HG03108 (cell line): ENCODE data around the gene ERBB4.
"Not testable (repeated sequence)": the region's sequence is repeated elsewhere in the genome, so short reads cannot be mapped to it uniquely, and the experiment has no call there.

Experiments
- ATAC-seq: cut with Tn5 transposase; IDR thresholded peaks from one replicate; pipeline ENCODE4 v1.9.1; 2021; ENCODE audit warnings: moderate library complexity; ENCODE audit not compliant: unreplicated experiment

ERBB4 gene

DNA sequence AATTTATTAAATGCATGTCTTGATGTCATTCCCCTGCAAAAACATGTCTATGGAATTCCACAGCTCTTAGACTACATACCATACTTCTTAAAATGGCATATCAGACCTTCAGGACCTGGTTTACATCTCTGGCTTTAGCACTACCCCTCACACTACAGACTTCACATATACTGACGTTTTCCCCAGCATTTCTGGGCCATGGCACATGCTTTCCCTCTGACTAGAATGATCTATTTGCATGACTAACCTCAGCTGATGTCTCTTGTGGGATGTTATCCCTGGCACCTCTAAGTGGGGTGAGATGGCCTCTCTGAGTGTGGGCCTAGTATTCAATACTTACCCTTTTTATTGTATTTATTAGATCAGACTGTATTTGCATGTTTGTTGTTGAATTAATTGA lies 381.6 kb downstream of the ERBB4 start:
- no peak for ATAC-seq

DNA sequence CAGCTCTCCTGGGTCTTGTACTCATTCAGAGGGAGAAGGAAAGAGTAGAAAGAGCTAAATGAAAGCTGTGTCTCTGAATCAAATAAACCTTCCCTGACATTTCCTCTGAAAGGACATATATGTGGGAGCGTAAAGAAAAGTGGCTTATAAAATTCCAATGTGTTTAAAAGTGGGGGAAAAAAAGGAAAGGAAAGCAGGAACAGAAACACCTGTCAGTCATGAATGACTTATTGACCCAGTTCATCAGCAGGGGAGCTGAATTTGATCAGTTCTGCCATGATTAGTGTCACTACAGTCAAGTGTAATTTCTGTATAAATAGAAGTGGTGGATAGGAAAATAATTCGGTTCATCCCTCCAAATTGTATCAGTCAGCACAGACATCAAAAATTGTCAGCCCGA lies 382.5 kb downstream of the ERBB4 start:
- no peak for ATAC-seq

DNA sequence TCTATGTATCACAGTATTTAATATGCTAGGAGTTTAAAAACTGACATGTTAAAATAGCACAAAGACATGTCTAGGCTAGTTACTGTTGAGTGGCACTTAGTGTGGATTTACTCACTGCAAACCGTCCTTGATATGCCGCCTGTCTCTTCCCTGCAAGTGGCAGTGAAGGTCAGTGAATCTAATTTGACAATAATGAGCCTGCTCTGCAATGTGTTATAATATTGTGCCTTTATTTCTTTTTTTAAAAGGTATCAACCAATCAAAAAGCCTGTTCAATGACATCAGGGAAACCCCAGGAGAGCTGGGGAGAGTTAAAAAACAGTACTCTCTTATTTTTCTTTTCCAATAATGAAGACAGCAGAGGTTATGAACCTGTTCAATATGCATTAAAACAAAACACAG lies 384.1 kb downstream of the ERBB4 start:
- no peak for ATAC-seq

DNA sequence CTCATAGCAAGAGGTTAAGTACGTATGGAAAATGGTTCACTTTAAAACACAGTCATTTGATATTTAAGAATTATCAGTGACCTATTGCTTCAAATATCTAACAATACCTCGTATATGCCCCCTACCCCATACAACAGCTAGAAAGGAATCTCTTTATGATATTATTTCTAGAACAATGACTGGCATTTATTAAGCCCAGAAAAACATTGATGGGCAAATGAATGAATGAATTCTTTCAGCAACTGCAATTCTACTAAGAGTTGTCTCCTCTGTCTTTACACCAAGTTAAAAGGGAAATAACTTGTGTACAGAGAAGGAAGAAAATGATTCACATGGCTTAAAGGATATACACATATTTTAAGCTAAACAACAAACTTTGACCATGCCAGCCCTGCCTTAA lies 384.7 kb downstream of the ERBB4 start:
- ATAC-seq, result no peak

DNA sequence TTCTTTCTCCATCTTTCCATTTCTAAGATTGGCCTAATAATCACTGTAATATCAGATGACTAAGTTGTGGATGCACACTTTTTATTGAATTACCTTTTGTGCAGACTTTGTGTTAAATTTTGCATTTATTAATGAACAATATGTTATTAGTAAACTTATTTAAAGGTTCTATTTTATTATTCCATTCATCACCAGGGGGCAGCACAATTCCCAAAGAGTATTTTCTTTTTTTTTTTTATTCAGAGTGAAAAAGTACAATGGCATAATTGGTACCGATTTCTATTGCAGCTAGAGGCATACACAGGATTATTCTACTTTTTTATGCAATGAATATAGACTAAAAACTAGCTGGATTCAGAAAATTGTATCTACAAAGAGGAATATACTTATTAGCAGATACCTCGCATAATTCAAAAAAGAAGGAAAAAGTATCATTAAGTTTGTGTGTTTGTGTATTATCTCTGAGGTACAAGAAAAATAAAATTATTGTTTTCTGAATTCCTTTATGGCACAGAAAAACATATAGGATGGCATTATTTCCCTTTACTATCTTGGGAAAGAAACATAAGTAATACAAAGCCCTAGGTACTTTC lies 390.6 kb downstream of the ERBB4 start:
- no peak for ATAC-seq

DNA sequence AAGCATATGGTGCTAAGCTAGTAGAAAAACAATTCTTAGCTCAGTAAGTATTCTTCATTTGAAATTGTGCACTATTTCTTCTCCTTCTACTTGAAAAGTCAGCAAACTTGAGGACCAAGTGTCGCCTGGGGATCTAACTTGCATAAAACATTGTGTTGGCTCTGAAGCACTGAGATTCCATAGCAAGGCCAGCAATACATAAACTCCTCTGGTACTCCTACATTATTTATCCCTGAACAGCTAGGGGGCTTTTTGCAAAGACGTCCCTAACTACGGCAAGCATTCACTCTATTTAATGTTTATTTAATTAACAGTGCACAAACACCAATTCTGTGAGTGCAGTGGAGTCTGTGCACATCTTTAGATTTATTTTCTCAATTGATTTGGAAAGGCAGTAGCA lies 392.2 kb downstream of the ERBB4 start:
- no peak for ATAC-seq

DNA sequence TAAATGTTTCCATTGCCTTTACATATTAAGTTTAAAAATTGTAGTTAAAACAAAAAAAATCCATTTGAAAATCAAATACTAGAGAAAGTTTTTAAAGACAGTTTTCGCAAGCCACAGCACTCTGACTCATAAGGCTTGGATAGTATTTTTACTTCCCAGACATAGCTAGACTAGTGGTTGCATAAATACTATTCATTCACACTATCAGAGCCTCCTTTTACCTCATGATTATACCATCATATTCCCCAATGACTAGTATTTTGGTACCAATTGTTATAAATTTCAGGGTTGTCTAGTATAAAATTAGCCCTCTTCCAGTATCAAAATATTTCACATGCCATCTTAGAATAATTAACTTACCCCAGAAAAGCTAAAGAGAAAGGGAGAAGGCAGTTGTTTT lies 393.5 kb downstream of the ERBB4 start:
- no peak for ATAC-seq

DNA sequence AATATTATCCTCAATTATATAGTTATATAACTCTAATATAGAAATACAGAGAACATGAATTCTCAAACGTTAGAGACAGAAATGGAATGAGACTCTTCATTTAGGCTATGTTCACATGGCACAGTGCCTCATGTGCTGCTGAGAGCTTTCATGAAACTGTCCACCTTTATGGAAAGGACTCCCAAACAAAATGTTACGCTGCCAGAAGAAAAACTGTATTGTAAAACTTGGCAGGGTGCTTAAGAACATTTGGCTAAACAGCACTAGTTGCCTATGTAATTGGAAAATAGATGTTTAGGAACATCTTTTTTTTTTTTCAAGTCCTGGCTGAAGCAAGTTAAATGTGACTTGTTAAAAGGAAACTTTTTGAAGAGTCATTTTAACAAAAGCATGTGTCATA lies 396.0 kb downstream of the ERBB4 start:
- ATAC-seq, result no peak

DNA sequence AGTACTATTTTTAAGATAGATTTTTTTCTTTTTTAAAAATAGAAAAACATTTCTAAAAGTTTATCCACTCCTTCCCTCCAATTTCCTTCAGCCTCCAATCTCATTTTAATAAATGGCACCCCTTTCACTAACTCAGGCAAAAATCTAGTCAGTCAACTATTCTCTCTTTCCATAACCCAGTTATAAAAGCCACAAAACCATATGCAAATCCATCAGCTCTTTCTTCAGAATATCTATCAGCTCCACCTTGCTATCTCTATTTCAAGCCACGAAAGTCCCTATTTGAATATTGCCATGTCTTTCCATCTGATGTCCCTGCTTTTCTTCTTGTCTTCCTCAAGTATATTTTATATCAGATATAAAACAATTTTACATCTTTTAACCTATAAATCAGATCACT lies 397.1 kb downstream of the ERBB4 start:
- ATAC-seq, result no peak

DNA sequence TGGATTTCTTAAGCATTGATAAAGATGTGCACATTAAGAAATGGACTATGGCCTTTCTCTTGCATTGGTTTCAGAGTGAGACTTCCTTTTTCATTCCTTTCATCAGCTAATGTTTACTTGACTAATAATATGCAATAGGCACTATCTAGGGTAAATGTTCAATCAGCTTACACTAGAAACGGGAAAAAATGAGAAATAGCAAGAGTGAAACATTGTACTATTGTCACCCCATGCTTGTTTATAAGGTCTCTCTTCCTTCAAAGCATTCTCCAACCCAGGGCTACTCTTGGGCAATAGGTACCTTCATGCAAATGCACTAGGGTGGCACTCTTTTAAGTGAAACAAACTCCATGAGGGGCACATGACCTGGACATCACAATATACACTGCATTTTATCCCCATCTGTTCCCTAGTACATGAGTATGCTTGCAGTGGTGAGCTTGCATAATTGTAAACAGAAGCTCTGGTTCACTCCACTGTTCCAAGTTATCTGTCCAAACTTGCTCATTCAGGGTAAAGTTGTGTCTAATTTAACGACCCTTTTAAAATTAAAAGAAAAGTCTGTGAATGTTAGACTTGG lies 402.3 kb downstream of the ERBB4 start:
- ATAC-seq, result no peak

DNA sequence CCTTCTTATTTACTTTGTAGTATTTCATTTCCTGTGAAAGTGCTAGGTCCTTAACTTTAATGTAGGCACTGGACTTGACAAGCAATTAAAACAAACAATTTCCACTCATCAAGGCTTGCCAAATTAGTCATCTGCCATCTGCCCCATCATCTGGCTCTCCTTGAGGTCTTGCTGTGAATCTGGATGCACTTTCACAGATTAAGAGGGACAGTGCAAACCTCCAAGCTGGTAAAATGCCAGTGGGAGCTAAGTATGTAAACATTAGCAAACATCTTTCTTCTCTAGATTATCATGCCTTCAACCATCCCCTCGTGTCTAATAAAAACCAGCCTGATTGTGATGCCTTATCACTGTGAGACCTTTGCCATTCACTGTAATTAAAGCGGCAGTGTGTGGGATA lies 402.9 kb downstream of the ERBB4 start:
- no peak for ATAC-seq

DNA sequence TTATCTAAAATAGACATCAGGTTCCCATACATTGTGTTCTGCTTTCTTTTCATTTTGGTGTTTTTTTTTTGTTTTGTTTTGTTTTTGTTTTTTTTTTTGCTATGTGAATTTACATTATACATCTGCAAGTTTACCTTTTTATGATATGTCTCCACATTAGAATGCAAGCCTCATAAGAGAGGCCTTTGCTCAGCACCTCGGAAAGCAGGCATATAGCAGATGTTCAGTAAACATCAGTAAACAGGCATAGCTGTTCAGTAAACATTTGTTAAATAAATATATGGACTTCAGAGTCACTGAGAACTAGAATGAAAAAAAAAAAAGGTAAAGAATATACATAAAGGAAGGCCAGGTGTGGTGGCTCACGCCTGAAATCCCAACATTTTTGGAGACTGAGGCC lies 405.3 kb downstream of the ERBB4 start:
- no peak for ATAC-seq

DNA sequence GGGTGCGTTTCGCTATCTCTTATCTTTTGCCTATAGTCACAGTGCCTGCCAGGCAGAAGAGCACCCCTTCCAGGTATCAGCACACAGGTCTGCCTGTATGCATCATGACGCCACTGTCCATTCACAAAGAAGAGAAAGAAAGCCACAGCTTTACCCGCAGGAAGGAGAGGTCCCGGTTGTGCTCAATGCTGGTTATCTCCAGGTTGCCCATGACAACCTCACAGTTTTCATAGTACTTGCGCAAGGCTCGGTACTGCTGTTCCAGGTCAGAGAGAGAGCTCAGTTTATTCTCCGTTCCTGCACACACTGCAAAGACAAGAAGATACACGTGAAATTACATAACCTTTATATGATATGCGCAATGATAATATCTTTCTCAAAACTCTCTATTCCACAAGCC lies 414.0 kb downstream of the ERBB4 start:
- ATAC-seq, result no peak

DNA sequence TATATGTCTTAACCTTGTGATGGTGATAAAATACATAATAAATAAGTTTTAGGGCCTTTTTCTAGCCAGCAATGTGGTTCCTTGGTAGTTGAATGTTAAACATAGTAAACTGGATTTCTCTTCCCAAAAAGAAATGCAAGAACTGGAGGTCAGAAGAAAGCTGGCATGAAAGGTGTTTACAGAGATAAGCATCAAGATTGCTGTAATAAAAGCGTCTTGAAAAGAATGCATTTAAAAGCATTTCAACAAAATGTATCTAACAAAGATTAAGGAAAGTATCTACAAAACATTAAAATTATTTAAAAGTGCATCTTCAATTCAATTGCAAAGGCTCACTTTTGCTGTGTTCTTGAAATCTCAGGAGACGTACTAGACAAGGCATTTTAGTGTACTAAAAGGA lies 419.0 kb downstream of the ERBB4 start:
- no peak for ATAC-seq

DNA sequence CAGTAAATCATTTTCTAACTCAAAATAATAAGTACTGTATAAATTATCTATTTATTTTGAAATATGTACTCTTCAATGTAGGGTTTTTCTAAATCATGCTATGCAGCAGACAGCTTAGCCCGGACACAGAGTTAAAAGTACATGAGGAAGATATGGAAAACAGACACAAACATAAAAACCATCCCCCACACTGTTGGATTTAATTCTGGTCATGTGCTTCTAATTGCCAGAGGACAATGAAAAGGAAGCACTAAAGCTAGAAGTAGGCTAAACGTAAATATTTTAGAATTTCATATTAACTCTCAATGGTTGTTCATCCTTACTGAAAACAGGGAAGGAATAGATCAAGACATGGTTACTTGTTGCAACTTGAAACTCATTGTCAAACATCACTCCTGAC lies 420.7 kb downstream of the ERBB4 start:
- no peak for ATAC-seq

DNA sequence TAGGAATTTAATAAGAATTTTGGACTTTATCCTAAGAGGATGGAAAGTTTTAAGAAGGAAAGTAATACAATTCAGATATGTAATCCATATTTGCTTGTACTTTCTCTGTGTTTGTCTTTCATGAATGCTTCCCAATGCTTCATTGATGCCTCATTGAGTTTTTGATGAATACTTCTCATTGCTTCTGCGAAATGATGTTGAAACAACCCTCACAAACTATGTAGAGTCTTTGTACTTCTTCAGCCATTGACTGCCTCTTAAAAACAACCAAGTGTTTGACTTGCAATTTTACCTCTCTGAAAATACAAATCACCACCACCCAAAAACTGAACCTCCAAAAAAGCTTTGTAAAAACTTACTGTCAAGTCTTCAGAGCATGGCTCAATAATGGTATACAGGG lies 424.1 kb downstream of the ERBB4 start:
- ATAC-seq, result no peak

DNA sequence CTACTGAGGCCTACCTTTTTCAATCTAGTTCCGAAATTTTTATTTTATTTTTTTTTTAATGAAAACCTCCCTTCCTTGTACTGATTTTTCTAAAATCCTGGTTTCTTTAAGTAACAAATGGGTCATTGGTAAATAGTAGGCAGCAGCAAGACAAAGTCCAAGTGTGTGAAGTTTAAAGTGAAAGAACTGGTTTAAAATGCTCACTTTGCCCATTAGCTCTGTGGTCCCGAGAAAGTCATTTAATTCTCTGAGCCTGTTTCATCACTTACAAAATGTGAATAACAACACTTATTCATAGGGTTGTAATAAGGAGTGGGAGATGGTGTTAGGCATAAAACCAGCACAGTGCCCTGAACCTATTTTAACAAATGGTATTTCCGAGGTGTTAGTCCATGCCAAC lies 426.2 kb downstream of the ERBB4 start:
- no peak for ATAC-seq

DNA sequence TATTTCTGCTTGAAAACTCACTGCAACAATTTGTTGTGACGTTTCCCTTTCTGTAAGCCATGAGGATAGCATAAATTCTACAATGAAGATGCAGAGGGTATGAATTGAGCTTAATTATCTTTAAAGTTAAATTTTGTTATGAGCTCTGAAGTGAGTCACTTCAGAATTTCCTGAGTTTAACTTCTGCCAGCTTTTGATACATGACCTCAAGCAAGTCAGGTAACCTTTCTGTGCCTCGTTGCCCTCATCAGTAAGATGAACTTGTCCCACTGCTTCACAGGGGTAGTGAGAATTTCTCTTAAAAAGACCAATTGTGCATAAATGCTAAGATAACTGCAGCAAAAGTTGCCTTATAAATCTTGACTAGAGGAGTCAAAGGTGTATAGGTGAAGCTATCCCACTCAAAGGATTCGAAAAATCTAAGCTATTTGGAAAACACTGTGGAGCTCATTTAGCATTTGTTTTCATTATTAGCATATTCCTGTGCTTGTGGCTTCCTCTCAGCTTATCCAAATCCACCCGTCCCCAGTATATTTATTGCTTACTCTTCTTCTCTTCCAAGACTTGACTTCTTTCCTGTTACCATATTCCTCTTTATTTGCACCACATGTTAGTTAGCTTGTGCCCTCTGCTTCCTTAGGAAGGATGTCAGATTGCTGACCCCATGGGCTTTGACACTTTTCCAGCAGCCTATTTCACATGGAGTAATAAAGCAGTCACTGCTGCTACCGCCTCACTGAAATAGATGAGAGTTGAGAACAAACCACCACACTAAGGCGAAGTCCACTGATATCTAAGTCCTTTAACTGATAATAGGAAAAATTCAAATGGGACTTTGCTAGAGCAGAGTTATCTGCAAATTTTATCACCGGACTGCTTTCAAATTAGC lies 428.6 kb downstream of the ERBB4 start:
- ATAC-seq, result no peak

DNA sequence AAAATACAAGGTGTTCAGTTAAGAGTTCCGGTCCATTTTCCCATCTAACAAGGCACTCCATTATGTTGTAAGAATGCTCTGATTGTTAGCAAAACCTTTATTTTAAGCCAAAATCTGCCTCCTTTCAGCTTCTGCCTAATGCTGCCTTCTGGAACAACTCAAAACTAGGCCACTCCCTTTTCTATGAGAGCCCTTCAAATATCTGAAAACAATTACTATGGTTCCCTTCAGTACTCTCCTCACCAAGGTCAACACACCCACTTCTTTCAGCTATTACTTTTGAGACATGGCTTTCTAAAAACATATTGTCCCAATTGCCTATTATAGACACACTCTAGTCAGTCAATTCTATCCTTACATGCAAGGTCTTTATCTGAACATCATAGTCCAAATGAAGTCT lies 429.4 kb downstream of the ERBB4 start:
- no peak for ATAC-seq

DNA sequence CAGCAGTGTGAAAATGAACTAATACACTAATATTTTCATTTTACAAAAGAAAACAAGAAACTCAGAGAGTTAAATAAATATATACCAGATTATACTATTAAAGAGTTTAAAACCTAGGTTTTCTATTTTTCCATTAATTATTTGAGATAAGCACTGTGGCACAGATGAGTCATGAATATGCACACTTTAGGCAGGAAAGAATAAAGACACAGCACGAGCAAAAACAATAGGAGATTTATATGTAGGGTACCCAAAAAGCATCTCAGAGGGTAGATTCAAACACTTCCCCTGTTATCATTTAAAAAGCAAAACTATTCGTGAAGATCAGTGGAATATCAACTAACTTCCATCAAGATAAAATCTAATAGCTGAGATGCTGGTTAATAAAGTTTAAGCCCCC lies 430.6 kb downstream of the ERBB4 start:
- ATAC-seq, result no peak

DNA sequence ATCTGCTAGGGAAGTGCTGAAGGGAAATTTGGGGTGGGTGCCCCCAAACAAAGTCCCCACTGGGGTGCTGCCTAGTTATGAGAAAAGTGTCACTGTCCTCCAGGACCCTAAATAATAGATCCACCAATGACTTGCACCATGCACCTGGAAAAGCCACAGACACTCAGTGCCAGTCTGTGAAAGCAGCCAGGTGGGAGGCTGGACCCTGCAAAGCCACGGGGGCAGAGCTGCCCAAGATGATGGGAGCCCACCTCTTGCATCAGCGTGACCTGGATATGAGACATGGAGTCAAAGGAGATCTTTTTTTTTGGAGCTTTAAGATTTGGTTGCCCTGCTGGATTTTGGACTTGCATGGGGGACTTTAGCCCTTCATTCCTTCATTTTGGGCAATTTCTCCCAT lies 431.6 kb downstream of the ERBB4 start:
- ATAC-seq, result no peak

DNA sequence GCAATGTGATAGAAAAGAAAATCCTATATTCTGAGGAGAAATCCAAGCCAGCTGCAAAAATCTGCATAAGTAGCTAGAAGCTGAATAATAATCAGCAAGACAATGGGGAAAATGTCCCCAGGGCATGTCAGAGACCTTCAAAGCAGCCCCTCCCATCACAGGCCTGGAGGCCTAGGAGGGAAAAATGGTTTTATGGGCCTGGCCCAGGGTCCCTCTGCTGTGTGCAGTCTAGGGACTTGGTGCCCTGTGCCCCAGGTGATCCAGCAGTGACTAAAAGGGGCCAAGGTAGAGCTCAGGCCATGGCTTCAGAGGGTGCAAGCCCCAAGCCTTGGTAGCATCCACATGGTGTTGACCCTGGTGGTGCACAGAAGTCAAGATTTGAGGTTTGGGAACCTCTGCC lies 432.1 kb downstream of the ERBB4 start:
- ATAC-seq, result not testable (repeated sequence)
